RWPE2 (cell line): ENCODE measurements around the gene VASH2.

Experiments used
- ATAC-seq: fragments of 200-7000 bp; cut with Tn5 transposase; 3 replicates; pipeline ENCODE4 v1.9.1; 2021; ENCODE audit warnings: low read depth
- DNase-seq: peaks from one replicate; pipeline ENCODE4 v3.0.0-alpha.2; 2020; ENCODE audit warnings: low spot score
- H3K27ac ChIP-seq: fragments of 450-650 bp; 2 replicates; pipeline ENCODE4 v1.5.1; 2017; ENCODE audit warnings: mild to moderate bottlenecking; ENCODE audit not compliant: poor library complexity, severe bottlenecking
- H3K27me3 ChIP-seq: fragments of 250-450 bp; sonication (Bioruptor Pico); 2 replicates; pipeline ENCODE4 v1.5.1; 2021; ENCODE audit warnings: mild to moderate bottlenecking, moderate library complexity; ENCODE audit not compliant: insufficient read depth, poor library complexity, severe bottlenecking
- H3K36me3 ChIP-seq: fragments of 250-450 bp; sonication (Bioruptor Pico); 2 replicates; pipeline ENCODE4 v1.5.1; 2020; ENCODE audit warnings: low read depth, mild to moderate bottlenecking, moderate library complexity
- H3K4me1 ChIP-seq: fragments of 250-450 bp; sonication (Bioruptor Pico); 2 replicates; pipeline ENCODE4 v1.5.1; 2021; ENCODE audit warnings: mild to moderate bottlenecking, moderate library complexity; ENCODE audit not compliant: insufficient read depth, poor library complexity, severe bottlenecking
- H3K4me3 ChIP-seq: fragments of 250-450 bp; sonication (Bioruptor Pico); 2 replicates; pipeline ENCODE4 v1.5.1; 2021; ENCODE audit warnings: mild to moderate bottlenecking, moderate library complexity; ENCODE audit not compliant: severe bottlenecking
- H3K9me3 ChIP-seq: fragments of 250-450 bp; sonication (Bioruptor Pico); 2 replicates; pipeline ENCODE4 v1.5.1; 2021; ENCODE audit warnings: mild to moderate bottlenecking, moderate library complexity; ENCODE audit not compliant: severe bottlenecking
- TF ChIP-seq, protein P1 (sequence below): fragments of 450-650 bp; IDR thresholded peaks from one replicate; pipeline ENCODE4 v1.5.1; 2017; ENCODE audit warnings: mild to moderate bottlenecking, moderate library complexity; ENCODE audit not compliant: poor library complexity, severe bottlenecking

VASH2 gene

DNA sequence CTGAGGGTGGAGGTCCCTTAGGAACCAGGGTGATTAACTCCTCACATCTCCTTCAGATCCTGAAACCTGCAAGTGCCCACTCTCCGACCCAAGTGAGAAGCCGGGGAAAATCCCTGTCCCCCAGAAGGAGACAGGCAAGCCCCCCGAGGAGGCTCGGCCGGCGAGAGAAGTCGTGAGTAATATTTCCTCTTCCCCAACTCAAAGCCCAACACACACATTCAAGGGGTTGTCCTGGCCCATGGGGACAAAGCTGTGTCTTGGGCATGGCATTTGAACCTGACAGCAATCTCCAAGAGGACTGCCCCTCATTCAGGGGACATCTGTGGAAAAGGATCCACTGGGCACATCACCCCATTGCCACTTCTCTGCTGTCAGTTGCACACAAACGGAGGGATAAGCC lies 23.6 kb downstream of the VASH2 start:
- Histone ChIP-seq H3K27me3 (no peaks in the 10 kb centered on the region), H3K4me3 (no peak overlapping the region), H3K4me1 (no peaks in the 10 kb centered on the region), H3K9me3 (no peaks in the 10 kb centered on the region), H3K36me3 (no peaks in the 10 kb centered on the region), H3K27ac (no peak overlapping the region)
- DNase-seq (no peak), ATAC-seq (no peak)
- TF ChIP-seq, protein P1, sequence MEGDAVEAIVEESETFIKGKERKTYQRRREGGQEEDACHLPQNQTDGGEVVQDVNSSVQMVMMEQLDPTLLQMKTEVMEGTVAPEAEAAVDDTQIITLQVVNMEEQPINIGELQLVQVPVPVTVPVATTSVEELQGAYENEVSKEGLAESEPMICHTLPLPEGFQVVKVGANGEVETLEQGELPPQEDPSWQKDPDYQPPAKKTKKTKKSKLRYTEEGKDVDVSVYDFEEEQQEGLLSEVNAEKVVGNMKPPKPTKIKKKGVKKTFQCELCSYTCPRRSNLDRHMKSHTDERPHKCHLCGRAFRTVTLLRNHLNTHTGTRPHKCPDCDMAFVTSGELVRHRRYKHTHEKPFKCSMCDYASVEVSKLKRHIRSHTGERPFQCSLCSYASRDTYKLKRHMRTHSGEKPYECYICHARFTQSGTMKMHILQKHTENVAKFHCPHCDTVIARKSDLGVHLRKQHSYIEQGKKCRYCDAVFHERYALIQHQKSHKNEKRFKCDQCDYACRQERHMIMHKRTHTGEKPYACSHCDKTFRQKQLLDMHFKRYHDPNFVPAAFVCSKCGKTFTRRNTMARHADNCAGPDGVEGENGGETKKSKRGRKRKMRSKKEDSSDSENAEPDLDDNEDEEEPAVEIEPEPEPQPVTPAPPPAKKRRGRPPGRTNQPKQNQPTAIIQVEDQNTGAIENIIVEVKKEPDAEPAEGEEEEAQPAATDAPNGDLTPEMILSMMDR: no peak

DNA sequence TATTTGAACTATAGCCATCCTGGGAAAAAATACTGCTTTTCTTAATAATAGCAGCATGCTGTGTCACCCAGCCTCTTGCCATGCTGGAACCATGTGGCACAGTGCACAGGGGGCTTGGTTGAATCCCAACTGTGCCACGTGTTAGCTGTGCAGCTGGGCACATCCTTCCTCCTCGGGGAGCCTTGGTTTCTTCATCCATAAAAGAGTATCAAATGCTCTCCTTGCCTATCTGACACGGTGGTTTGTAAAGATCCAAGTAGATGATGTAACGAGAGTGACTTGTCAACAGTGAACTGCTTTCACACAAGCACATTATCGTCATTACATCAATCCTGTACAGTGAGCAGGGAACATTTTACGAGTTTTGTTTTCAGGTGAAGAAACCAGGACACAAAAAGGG lies 24.4 kb downstream of the VASH2 start:
- ATAC-seq (no peak), DNase-seq (no peak)

DNA sequence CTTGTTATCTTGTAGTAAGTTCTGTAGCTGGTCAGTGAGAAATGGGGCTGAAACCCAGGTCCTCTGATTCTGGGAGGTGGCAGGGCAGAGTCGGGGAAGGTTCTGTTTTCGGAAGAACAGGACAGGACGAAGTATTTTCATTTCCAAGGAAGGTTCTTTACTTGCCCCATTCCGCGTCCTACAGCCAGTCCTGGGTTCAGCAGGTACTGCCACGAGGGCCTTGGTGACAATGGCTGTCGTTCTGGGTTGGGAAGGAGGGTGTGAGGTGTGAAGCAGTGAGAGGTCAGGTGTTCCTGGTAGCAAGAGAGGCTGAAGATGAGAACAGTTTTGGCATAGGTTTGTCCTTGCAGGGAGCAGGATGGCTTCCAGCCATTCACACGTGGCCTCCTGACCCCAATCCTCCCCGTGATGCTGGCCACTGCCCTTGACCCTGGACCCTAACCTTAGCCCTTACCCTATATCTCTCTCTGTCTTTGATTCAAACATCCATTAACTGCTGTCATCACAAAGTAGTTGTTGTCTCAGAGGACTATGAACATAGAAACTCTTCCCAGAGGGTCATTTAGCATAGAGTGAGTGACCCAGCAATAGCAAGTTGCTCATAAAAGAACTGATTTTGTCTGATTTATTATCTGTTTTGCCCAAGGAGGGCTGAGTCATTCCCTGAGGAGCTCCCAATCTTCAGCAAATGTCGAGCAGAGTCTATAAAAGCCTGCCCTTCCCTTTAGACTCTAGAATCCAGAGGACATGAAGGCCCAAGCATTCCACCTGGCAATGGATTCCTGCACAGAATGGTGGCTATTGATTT lies 25.0 kb downstream of the VASH2 start:
- Histone ChIP-seq H3K27ac (no peak overlapping the region), H3K4me1 (no peaks in the 10 kb centered on the region), H3K4me3 (no peak overlapping the region), H3K36me3 (no peaks in the 10 kb centered on the region), H3K9me3 (no peaks in the 10 kb centered on the region), H3K27me3 (no peaks in the 10 kb centered on the region)
- no peak for ATAC-seq
- no peak for DNase-seq
- TF ChIP-seq, protein P1: no peak

More for the DNA sequence above, 24.4 kb downstream of the VASH2 start:
- no peaks in the 10 kb centered on the region for H3K4me1 ChIP-seq
- H3K27ac ChIP-seq: no peak overlapping the region
- no peaks in the 10 kb centered on the region for H3K36me3 ChIP-seq
- TF ChIP-seq, protein P1: no peak
- H3K27me3 ChIP-seq: no peaks in the 10 kb centered on the region
- H3K9me3 ChIP-seq: no peaks in the 10 kb centered on the region
- no peak overlapping the region for H3K4me3 ChIP-seq

DNA sequence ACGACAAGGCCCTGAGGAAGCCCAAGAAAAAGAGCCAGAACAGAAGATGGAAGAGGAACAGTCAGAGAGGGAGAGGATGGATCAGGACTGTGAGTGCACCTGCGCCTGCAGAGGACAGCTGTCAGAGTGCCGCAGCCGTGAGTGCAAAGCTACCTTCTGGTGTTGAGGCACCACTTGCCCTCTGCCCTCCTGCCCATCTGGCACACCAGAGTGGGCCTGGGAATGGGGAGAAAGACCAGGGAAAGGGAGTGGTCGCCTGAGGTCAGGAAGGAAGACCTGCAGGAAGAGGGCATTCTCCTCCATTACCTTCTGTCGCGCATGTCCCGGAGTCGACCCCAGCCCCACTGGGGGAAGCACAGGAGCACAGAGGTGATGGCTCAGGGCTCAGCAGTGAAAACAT lies 26.2 kb downstream of the VASH2 start:
- DNase-seq (no peak), ATAC-seq (no peak)
- Histone ChIP-seq H3K27me3 (no peaks in the 10 kb centered on the region), H3K9me3 (no peaks in the 10 kb centered on the region), H3K27ac (no peak overlapping the region), H3K36me3 (no peaks in the 10 kb centered on the region), H3K4me3 (no peak overlapping the region), H3K4me1 (no peaks in the 10 kb centered on the region)
- TF ChIP-seq, protein P1: no peak
